ENCODE measurements around the gene SCIN. TPM values are rescaled to one million over a fixed set of nuclear protein-coding genes. Genes with fewer than 3 reads are reported as not detected.

SCIN gene
- total RNA-seq, 1 experiment from 2014 or later: 0.22 TPM

DNA sequence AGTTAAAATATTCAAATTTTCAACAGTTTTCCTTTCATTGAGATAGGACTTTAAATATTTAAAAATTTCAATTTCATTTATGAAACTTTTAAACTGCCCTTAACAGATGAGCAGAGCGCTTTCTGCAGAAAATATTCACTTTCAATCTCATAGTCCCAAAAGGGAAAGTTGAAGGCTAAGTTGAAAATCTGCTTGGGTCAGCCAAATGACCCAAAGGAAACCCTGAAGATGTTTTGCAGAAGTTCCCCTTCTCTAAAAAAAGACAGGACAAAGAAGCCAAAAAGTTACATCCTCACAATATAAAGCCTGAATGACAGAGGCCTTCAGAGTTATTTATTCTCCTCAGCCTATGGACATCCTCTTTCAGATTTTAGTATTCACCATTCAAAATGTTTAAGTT is 17.6 kb upstream of the SCIN start:
- CTCF ChIA-PET: no interaction called here

More for the DNA sequence above, 17.6 kb upstream of the SCIN start:
- H3K9me3 ChIP-seq (ENCODE audit: control insufficient read depth in 1 of 2, insufficient read depth in 1 of 2, low read depth in 1 of 2, low read length in 2 of 2): no peaks in the 10 kb centered on the region
- no TSS peak for BruUV-seq (replicated peaks)
- DNase-seq (ENCODE audit: low read depth, low spot score) (no peak), ATAC-seq (no peak)
- no peak overlapping the region for H3K4me2 ChIP-seq (ENCODE audit: low read length)
- no peak overlapping the region for H3K4me3 ChIP-seq (replicated peaks in 1 of 2; ENCODE audit: low read depth in 1 of 2, low read length in 2 of 2)
- TF ChIP-seq, protein P1, sequence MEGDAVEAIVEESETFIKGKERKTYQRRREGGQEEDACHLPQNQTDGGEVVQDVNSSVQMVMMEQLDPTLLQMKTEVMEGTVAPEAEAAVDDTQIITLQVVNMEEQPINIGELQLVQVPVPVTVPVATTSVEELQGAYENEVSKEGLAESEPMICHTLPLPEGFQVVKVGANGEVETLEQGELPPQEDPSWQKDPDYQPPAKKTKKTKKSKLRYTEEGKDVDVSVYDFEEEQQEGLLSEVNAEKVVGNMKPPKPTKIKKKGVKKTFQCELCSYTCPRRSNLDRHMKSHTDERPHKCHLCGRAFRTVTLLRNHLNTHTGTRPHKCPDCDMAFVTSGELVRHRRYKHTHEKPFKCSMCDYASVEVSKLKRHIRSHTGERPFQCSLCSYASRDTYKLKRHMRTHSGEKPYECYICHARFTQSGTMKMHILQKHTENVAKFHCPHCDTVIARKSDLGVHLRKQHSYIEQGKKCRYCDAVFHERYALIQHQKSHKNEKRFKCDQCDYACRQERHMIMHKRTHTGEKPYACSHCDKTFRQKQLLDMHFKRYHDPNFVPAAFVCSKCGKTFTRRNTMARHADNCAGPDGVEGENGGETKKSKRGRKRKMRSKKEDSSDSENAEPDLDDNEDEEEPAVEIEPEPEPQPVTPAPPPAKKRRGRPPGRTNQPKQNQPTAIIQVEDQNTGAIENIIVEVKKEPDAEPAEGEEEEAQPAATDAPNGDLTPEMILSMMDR (IDR thresholded peaks at IDR 0.05 in 2 of 3, conservative IDR thresholded peaks at IDR 0.05 in 1 of 3; ENCODE audit: borderline replicate concordance in 1 of 3, insufficient read depth in 1 of 3, low read depth in 2 of 3, low read length in 2 of 3): no peak
- TF ChIP-seq RAD21 (IDR thresholded peaks at IDR 0.05; ENCODE audit: low read depth): no peak
- no peak for TF ChIP-seq ZNF274 (IDR thresholded peaks at IDR 0.05; ENCODE audit: low read depth, low read length)
- TF ChIP-seq ZFX (IDR thresholded peaks at IDR 0.05): no peak
- TF ChIP-seq SP1 (IDR thresholded peaks at IDR 0.05; ENCODE audit: low read depth): no peak
- TF ChIP-seq, protein P2, sequence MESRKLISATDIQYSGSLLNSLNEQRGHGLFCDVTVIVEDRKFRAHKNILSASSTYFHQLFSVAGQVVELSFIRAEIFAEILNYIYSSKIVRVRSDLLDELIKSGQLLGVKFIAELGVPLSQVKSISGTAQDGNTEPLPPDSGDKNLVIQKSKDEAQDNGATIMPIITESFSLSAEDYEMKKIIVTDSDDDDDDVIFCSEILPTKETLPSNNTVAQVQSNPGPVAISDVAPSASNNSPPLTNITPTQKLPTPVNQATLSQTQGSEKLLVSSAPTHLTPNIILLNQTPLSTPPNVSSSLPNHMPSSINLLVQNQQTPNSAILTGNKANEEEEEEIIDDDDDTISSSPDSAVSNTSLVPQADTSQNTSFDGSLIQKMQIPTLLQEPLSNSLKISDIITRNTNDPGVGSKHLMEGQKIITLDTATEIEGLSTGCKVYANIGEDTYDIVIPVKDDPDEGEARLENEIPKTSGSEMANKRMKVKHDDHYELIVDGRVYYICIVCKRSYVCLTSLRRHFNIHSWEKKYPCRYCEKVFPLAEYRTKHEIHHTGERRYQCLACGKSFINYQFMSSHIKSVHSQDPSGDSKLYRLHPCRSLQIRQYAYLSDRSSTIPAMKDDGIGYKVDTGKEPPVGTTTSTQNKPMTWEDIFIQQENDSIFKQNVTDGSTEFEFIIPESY (IDR thresholded peaks at IDR 0.05; ENCODE audit: extremely low read depth, insufficient replicate concordance, low read length): no peak
- TF ChIP-seq, protein P3, sequence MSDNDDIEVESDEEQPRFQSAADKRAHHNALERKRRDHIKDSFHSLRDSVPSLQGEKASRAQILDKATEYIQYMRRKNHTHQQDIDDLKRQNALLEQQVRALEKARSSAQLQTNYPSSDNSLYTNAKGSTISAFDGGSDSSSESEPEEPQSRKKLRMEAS (IDR thresholded peaks at IDR 0.05): no peak
- no peak for TF ChIP-seq TCF7L2 (IDR thresholded peaks at IDR 0.05; ENCODE audit: borderline replicate concordance, extremely low read depth, insufficient read depth, insufficient read length)
- no peak for TF ChIP-seq ELF1 (IDR thresholded peaks at IDR 0.05; ENCODE audit: borderline replicate concordance, low read depth)
- TF ChIP-seq POLR2AphosphoS5 (IDR thresholded peaks at IDR 0.05; ENCODE audit: low read depth, low read length): no peak
- no peak for TF ChIP-seq JUND (IDR thresholded peaks at IDR 0.05)
- no peak for TF ChIP-seq FOSL1 (IDR thresholded peaks at IDR 0.05; ENCODE audit: low read depth)
- no peak for TF ChIP-seq CEBPB (IDR thresholded peaks at IDR 0.05; ENCODE audit: low read depth)
- TF ChIP-seq EZH2phosphoT487 (IDR thresholded peaks at IDR 0.05; ENCODE audit: borderline replicate concordance): no peak
- no peak for TF ChIP-seq EZH2 (IDR thresholded peaks at IDR 0.05)
- TF ChIP-seq CBX3 (IDR thresholded peaks at IDR 0.05; ENCODE audit: low read depth): no peak
- TF ChIP-seq, protein P4, sequence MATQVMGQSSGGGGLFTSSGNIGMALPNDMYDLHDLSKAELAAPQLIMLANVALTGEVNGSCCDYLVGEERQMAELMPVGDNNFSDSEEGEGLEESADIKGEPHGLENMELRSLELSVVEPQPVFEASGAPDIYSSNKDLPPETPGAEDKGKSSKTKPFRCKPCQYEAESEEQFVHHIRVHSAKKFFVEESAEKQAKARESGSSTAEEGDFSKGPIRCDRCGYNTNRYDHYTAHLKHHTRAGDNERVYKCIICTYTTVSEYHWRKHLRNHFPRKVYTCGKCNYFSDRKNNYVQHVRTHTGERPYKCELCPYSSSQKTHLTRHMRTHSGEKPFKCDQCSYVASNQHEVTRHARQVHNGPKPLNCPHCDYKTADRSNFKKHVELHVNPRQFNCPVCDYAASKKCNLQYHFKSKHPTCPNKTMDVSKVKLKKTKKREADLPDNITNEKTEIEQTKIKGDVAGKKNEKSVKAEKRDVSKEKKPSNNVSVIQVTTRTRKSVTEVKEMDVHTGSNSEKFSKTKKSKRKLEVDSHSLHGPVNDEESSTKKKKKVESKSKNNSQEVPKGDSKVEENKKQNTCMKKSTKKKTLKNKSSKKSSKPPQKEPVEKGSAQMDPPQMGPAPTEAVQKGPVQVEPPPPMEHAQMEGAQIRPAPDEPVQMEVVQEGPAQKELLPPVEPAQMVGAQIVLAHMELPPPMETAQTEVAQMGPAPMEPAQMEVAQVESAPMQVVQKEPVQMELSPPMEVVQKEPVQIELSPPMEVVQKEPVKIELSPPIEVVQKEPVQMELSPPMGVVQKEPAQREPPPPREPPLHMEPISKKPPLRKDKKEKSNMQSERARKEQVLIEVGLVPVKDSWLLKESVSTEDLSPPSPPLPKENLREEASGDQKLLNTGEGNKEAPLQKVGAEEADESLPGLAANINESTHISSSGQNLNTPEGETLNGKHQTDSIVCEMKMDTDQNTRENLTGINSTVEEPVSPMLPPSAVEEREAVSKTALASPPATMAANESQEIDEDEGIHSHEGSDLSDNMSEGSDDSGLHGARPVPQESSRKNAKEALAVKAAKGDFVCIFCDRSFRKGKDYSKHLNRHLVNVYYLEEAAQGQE (IDR thresholded peaks at IDR 0.05; ENCODE audit: low read depth): no peak
- no peaks in the 10 kb centered on the region for H3K27me3 ChIP-seq (ENCODE audit: insufficient read depth, low read length)
- no peak overlapping the region for H2AFZ ChIP-seq (ENCODE audit: low read depth, low read length, poor library complexity, severe bottlenecking)
- intact Hi-C loops (cut with micrococcal nuclease): no loop called here
- H4K20me1 ChIP-seq (ENCODE audit: insufficient read depth): no peaks in the 10 kb centered on the region
- no peaks in the 10 kb centered on the region for H3K36me3 ChIP-seq (ENCODE audit: control insufficient read depth in 1 of 2, insufficient read depth in 2 of 2, low read length in 2 of 2)
- no peak overlapping the region for H3K27ac ChIP-seq (ENCODE audit: low read depth, low read length)
- no peaks in the 10 kb centered on the region for H3K9me2 ChIP-seq (ENCODE audit: insufficient read depth)
- no peak overlapping the region for H3K9ac ChIP-seq (ENCODE audit: low read length)
- peaks cover 0 to 5% of the 10 kb centered on the region in 2 experiments; a peak in 2 of 4 replicates for H3K4me1 ChIP-seq (ENCODE audit: control insufficient read depth in 1 of 2, insufficient read depth in 2 of 2, low read length in 2 of 2)
- no peaks in the 10 kb centered on the region for H3K79me2 ChIP-seq (ENCODE audit: insufficient read depth, low read length)
- ChIA-PET RAD21 (ENCODE audit: low non-redundant PET in 1 of 2, low total read pairs in 2 of 2, uncharacterized antibody in 2 of 2, unreplicated experiment in 2 of 2) (no interaction called here), POLR2A (no interaction called here)

Data from HCT116 (cell line).